Measurements from ENCODE around the gene SYNJ2. TPM values are rescaled to one million over a fixed set of nuclear protein-coding genes. Genes with fewer than 3 reads are reported as not detected.
A peak's percentile ranks its signal among the peaks of the same experiment; 100 is the strongest.

The SYNJ2 gene
- total RNA-seq, 1 experiment from 2014 or later, result 29.1 TPM

- Mint-ChIP-seq H3K4me1 (ENCODE audit: low read depth, unreplicated experiment) (peaks cover 63% of the 10 kb centered on the region), H3K27me3 (ENCODE audit: unreplicated experiment) (no peaks in the 10 kb centered on the region), H3K27ac (ENCODE audit: unreplicated experiment) (peak overlapping the region; percentile 95), H3K4me3 (ENCODE audit: low read depth, unreplicated experiment) (peak overlapping the region; percentile 40), H3K36me3 (ENCODE audit: insufficient read depth, unreplicated experiment) (peaks cover 29% of the 10 kb centered on the region), H3K9me3 (ENCODE audit: low read depth, unreplicated experiment) (no peaks in the 10 kb centered on the region)
- peak; percentile 59 for DNase-seq
- CTCF ChIA-PET, result interaction anchor here (1.1 to 1.5 kb wide), 2 partner anchors 24 to 70 kb away, joined by 4 to 8 read pairs; no protein-coding TSS in a partner anchor
- no TSS peak for BruUV-seq (replicated peaks)
- intact Hi-C loops (cut with micrococcal nuclease; ENCODE audit: unreplicated experiment), result no loop called here
- TF ChIP-seq, protein P1, sequence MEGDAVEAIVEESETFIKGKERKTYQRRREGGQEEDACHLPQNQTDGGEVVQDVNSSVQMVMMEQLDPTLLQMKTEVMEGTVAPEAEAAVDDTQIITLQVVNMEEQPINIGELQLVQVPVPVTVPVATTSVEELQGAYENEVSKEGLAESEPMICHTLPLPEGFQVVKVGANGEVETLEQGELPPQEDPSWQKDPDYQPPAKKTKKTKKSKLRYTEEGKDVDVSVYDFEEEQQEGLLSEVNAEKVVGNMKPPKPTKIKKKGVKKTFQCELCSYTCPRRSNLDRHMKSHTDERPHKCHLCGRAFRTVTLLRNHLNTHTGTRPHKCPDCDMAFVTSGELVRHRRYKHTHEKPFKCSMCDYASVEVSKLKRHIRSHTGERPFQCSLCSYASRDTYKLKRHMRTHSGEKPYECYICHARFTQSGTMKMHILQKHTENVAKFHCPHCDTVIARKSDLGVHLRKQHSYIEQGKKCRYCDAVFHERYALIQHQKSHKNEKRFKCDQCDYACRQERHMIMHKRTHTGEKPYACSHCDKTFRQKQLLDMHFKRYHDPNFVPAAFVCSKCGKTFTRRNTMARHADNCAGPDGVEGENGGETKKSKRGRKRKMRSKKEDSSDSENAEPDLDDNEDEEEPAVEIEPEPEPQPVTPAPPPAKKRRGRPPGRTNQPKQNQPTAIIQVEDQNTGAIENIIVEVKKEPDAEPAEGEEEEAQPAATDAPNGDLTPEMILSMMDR (IDR thresholded peaks at IDR 0.05; ENCODE audit: unreplicated experiment), result no peak
Observed at GRCh38 chr6:158002249-158002950, 20.7 kb downstream of the SYNJ2 start.

DNA sequence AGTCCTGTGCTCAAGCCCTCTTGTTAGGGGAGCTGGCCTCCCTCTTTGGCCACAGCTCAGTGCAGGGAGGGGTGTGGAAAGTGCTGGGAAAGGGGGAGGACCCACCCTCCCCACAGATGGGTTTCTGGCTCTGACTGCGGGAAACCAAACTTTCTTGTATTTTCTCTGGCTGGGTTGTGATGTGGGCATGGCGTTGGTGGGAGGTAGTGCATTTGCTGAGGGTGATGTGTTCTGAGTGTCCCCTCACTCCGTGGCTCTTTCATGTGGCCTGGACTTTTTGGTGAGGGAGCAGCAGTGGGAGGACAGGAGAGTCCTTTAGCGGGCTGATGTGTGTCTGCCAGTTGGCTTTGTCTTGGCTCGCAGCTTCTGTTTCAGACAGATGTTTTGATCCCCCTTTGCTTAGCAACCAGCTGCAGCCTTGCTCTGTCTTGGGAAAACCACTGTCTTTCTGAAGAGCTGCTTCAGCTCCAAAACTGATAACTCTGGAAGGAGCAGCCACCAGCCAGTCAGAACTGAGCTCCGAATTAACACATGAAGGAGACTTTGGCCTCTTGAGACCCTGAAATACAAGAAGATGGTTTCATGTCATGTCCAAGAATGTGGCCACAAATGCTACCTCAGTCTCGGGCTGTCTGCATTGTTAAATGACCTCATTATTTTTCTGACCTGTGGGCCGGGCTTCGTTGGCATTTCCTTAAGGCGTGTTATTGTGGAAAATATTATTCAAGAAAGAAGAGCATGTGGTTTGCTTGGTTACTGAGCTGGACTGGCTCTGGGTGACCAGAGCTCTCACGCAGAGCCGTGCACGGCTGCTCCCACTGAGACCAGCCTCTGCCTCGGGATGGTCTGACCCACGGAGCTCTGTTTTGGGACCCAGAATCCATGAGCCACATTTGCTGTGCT is 21.5 kb downstream of the SYNJ2 start:
- intact Hi-C loops (cut with micrococcal nuclease; ENCODE audit: unreplicated experiment), result no loop called here
- DNase-seq, result peak; percentile 44

DNA sequence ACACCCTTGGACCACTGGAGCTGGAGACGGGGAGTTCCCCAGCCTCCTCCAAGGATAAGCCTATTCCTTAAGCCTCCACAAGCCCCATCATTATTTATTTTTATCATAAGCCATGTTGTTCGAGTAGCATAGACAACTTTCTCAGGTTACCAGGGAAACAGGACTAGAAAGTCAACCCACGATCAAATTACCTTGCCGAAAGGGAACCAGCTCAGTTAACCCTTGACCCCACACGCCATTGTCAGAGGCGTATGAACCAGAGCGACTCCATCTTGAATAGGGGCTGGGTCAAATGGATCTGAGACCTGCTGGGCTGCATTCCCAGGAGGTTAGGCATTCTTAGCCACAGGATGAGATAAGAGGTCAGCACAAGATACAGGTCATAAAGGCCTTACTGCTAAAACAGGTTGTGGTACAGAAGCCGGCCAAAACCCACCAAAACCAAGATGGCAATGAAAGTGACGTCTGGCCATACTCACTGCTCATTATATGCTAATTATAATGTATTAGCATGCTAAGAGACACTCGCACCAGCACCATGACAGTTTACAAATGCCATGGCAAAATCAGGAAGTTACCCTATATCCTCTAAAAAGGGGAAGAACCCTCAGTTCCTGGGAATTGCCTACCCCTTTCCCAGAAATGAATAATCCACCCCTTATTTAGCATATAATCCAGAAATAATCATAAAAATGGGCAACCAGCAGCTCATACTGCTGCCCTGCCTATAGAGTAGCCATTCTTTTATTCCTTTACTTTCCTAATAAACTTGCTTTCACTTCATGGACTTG is 22.4 kb downstream of the SYNJ2 start:
- DNase-seq, result no peak
- H3K4me1 Mint-ChIP-seq (ENCODE audit: low read depth, unreplicated experiment), result peaks cover 71% of the 10 kb centered on the region
- CTCF ChIA-PET, result interaction anchor here (0.9 to 1.5 kb wide), 4 partner anchors 15 to 65 kb away, joined by 3 to 8 read pairs (median 4); no protein-coding TSS in a partner anchor
- no peaks in the 10 kb centered on the region for H3K27me3 Mint-ChIP-seq (ENCODE audit: unreplicated experiment)
- BruUV-seq (replicated peaks), result no TSS peak
- intact Hi-C loops (cut with micrococcal nuclease; ENCODE audit: unreplicated experiment), result no loop called here
- H3K27ac Mint-ChIP-seq (ENCODE audit: unreplicated experiment), result peak overlapping the region; percentile 95
- TF ChIP-seq, protein P1 (IDR thresholded peaks at IDR 0.05; ENCODE audit: unreplicated experiment), result no peak
- H3K36me3 Mint-ChIP-seq (ENCODE audit: insufficient read depth, unreplicated experiment), result peaks cover 37% of the 10 kb centered on the region
- no peaks in the 10 kb centered on the region for H3K9me3 Mint-ChIP-seq (ENCODE audit: low read depth, unreplicated experiment)
- peak overlapping the region; percentile 4 for H3K4me3 Mint-ChIP-seq (ENCODE audit: low read depth, unreplicated experiment)

More for the DNA sequence above, 21.5 kb downstream of the SYNJ2 start:
- CTCF ChIA-PET, result interaction anchor here (0.9 to 1.5 kb wide), 5 partner anchors 14 to 69 kb away, joined by 3 to 8 read pairs (median 4); no protein-coding TSS in a partner anchor
- H3K4me3 Mint-ChIP-seq (ENCODE audit: low read depth, unreplicated experiment), result peak overlapping the region; percentile 4
- no TSS peak for BruUV-seq (replicated peaks)
- peaks cover 69% of the 10 kb centered on the region for H3K4me1 Mint-ChIP-seq (ENCODE audit: low read depth, unreplicated experiment)
- H3K27ac Mint-ChIP-seq (ENCODE audit: unreplicated experiment), result peak overlapping the region; percentile 95
- H3K36me3 Mint-ChIP-seq (ENCODE audit: insufficient read depth, unreplicated experiment), result peaks cover 30% of the 10 kb centered on the region
- H3K9me3 Mint-ChIP-seq (ENCODE audit: low read depth, unreplicated experiment), result no peaks in the 10 kb centered on the region
- TF ChIP-seq, protein P1 (IDR thresholded peaks at IDR 0.05; ENCODE audit: unreplicated experiment), result no peak
- no peaks in the 10 kb centered on the region for H3K27me3 Mint-ChIP-seq (ENCODE audit: unreplicated experiment)

- H3K36me3 Mint-ChIP-seq (ENCODE audit: insufficient read depth, unreplicated experiment), result peaks cover 38% of the 10 kb centered on the region
- H3K4me1 Mint-ChIP-seq (ENCODE audit: low read depth, unreplicated experiment), result peaks cover 72% of the 10 kb centered on the region
- TF ChIP-seq, protein P1 (IDR thresholded peaks at IDR 0.05; ENCODE audit: unreplicated experiment), result no peak
- H3K27me3 Mint-ChIP-seq (ENCODE audit: unreplicated experiment), result no peaks in the 10 kb centered on the region
- intact Hi-C loops (cut with micrococcal nuclease; ENCODE audit: unreplicated experiment), result no loop called here
- CTCF ChIA-PET, result no interaction called here
- H3K27ac Mint-ChIP-seq (ENCODE audit: unreplicated experiment), result peak overlapping the region; percentile 95
- no TSS peak for BruUV-seq (replicated peaks)
- no peak for DNase-seq
- H3K9me3 Mint-ChIP-seq (ENCODE audit: low read depth, unreplicated experiment), result no peaks in the 10 kb centered on the region
- H3K4me3 Mint-ChIP-seq (ENCODE audit: low read depth, unreplicated experiment), result no peak overlapping the region
Observed at GRCh38 chr6:158004701-158005095, 23.0 kb downstream of the SYNJ2 start.

All from Calu3 (cell line).